ENCODE measurements around the gene WIZ. TPM values are rescaled to one million over a fixed set of nuclear protein-coding genes. Genes with fewer than 3 reads are reported as not detected.
"Not testable (repeated sequence)": the region's sequence is repeated elsewhere in the genome, so short reads cannot be mapped to it uniquely, and the experiment has no call there.

WIZ gene
- polyA plus RNA-seq, 1 donor (not counting 4 experiments of a cell fraction or from before 2014, with no cell fraction given), result 5.1 TPM

- H3K9me3 ChIP-seq (ENCODE audit: control insufficient read depth, low read depth, low read length), result peaks cover 2% of the 10 kb centered on the region
- no peak overlapping the region for H3K4me2 ChIP-seq (ENCODE audit: control insufficient read depth, extremely low read depth, insufficient read depth, low read depth, low read length)
- H3K4me1 ChIP-seq (ENCODE audit: control insufficient read depth, extremely low read depth, insufficient read depth, low read length), result no peaks in the 10 kb centered on the region
- H3K9me1 ChIP-seq (ENCODE audit: control insufficient read depth, extremely low read depth, insufficient read depth, low read length), result no peaks in the 10 kb centered on the region
- FAIRE-seq, result no peak
- TF ChIP-seq, protein P1, sequence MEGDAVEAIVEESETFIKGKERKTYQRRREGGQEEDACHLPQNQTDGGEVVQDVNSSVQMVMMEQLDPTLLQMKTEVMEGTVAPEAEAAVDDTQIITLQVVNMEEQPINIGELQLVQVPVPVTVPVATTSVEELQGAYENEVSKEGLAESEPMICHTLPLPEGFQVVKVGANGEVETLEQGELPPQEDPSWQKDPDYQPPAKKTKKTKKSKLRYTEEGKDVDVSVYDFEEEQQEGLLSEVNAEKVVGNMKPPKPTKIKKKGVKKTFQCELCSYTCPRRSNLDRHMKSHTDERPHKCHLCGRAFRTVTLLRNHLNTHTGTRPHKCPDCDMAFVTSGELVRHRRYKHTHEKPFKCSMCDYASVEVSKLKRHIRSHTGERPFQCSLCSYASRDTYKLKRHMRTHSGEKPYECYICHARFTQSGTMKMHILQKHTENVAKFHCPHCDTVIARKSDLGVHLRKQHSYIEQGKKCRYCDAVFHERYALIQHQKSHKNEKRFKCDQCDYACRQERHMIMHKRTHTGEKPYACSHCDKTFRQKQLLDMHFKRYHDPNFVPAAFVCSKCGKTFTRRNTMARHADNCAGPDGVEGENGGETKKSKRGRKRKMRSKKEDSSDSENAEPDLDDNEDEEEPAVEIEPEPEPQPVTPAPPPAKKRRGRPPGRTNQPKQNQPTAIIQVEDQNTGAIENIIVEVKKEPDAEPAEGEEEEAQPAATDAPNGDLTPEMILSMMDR (optimal IDR thresholded peaks at IDR 0.05 in 1 of 3, IDR thresholded peaks at IDR 0.05 in 1 of 3, conservative IDR thresholded peaks at IDR 0.05 in 1 of 3; ENCODE audit: extremely low read depth in 1 of 3, insufficient read depth in 2 of 3, low read length in 3 of 3), result no peak
- TF ChIP-seq EZH2 (IDR thresholded peaks at IDR 0.05; ENCODE audit: low read length), result no peak
- no peak overlapping the region for H2AFZ ChIP-seq (ENCODE audit: control insufficient read depth, low read length)
- no peak overlapping the region for H3K27ac ChIP-seq (ENCODE audit: control insufficient read depth, insufficient read depth, low read length)
- H3K9ac ChIP-seq (ENCODE audit: control insufficient read depth, extremely low read depth, insufficient read depth, low read length), result no peak overlapping the region
- H3K4me3 ChIP-seq (ENCODE audit: control insufficient read depth in 2 of 3, extremely low read depth in 1 of 3, insufficient read depth in 2 of 3, low read depth in 1 of 3, low read length in 3 of 3), result no peak overlapping the region
- dilution Hi-C loops (cut with MboI; ENCODE audit: extremely low pct_ligation_motif_present, low sequenced_read_pairs), result no loop called here
- DNase-seq (ENCODE audit: low read depth, low spot score), result no peak
- H3K79me2 ChIP-seq (ENCODE audit: control insufficient read depth, insufficient read depth, low read length), result no peaks in the 10 kb centered on the region
- no peaks in the 10 kb centered on the region for H4K20me1 ChIP-seq (ENCODE audit: control insufficient read depth, extremely low read depth, insufficient read depth, low read length)
- no peaks in the 10 kb centered on the region for H3K36me3 ChIP-seq (ENCODE audit: control insufficient read depth in 2 of 2, extremely low read depth in 1 of 2, insufficient read depth in 2 of 2, low read length in 2 of 2)
- no peaks in the 10 kb centered on the region for H3K27me3 ChIP-seq (ENCODE audit: control insufficient read depth, extremely low read depth, insufficient read depth, low read length)
Measured at GRCh38 chr19:15487038-15487437, 37.3 kb upstream of the WIZ start.

- H3K27me3 ChIP-seq (ENCODE audit: control insufficient read depth, extremely low read depth, insufficient read depth, low read length); H4K20me1 ChIP-seq (ENCODE audit: control insufficient read depth, extremely low read depth, insufficient read depth, low read length); H2AFZ ChIP-seq (ENCODE audit: control insufficient read depth, low read length); H3K9me3 ChIP-seq (ENCODE audit: control insufficient read depth, low read depth, low read length); H3K36me3 ChIP-seq (ENCODE audit: control insufficient read depth in 2 of 2, extremely low read depth in 1 of 2, insufficient read depth in 2 of 2, low read length in 2 of 2); H3K9me1 ChIP-seq (ENCODE audit: control insufficient read depth, extremely low read depth, insufficient read depth, low read length); H3K4me3 ChIP-seq (ENCODE audit: control insufficient read depth in 2 of 3, extremely low read depth in 1 of 3, insufficient read depth in 2 of 3, low read depth in 1 of 3, low read length in 3 of 3); H3K27ac ChIP-seq (ENCODE audit: control insufficient read depth, insufficient read depth, low read length); FAIRE-seq; H3K4me2 ChIP-seq (ENCODE audit: control insufficient read depth, extremely low read depth, insufficient read depth, low read depth, low read length); dilution Hi-C loops (cut with MboI; ENCODE audit: extremely low pct_ligation_motif_present, low sequenced_read_pairs); DNase-seq (ENCODE audit: low read depth, low spot score); H3K4me1 ChIP-seq (ENCODE audit: control insufficient read depth, extremely low read depth, insufficient read depth, low read length); H3K79me2 ChIP-seq (ENCODE audit: control insufficient read depth, insufficient read depth, low read length); H3K9ac ChIP-seq (ENCODE audit: control insufficient read depth, extremely low read depth, insufficient read depth, low read length): not testable (repeated sequence)
Measured at GRCh38 chr19:15485768-15486167, 36.0 kb upstream of the WIZ start.

DNA sequence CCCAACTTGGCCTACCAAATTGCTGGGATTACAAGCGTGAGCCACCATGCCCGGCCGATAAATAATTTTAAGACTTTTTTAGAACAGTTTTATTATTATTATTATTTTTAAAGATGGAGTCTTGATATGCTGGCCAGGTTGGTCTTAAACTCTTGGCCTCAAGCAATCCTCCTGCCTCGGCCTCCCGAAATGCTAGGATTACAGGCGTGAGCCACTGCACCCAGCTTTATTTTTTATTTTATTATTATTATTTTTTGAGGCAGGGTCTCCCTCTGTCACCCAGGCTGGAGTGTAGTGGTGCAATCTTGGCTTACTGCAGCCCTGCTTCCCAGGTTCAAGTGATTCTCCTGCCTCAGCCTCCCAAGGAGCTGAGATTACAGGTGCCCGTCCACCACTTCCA, 31.2 kb upstream of the WIZ start:
- H2AFZ ChIP-seq (ENCODE audit: control insufficient read depth, low read length); H3K27ac ChIP-seq (ENCODE audit: control insufficient read depth, insufficient read depth, low read length); H3K4me1 ChIP-seq (ENCODE audit: control insufficient read depth, extremely low read depth, insufficient read depth, low read length); H3K36me3 ChIP-seq (ENCODE audit: control insufficient read depth in 2 of 2, extremely low read depth in 1 of 2, insufficient read depth in 2 of 2, low read length in 2 of 2); H3K27me3 ChIP-seq (ENCODE audit: control insufficient read depth, extremely low read depth, insufficient read depth, low read length); H3K4me3 ChIP-seq (ENCODE audit: control insufficient read depth in 2 of 3, extremely low read depth in 1 of 3, insufficient read depth in 2 of 3, low read depth in 1 of 3, low read length in 3 of 3); H3K9ac ChIP-seq (ENCODE audit: control insufficient read depth, extremely low read depth, insufficient read depth, low read length); DNase-seq (ENCODE audit: low read depth, low spot score); H3K79me2 ChIP-seq (ENCODE audit: control insufficient read depth, insufficient read depth, low read length); H3K4me2 ChIP-seq (ENCODE audit: control insufficient read depth, extremely low read depth, insufficient read depth, low read depth, low read length); H3K9me3 ChIP-seq (ENCODE audit: control insufficient read depth, low read depth, low read length); FAIRE-seq; dilution Hi-C loops (cut with MboI; ENCODE audit: extremely low pct_ligation_motif_present, low sequenced_read_pairs); H4K20me1 ChIP-seq (ENCODE audit: control insufficient read depth, extremely low read depth, insufficient read depth, low read length); H3K9me1 ChIP-seq (ENCODE audit: control insufficient read depth, extremely low read depth, insufficient read depth, low read length): not testable (repeated sequence)
